Measurements from ENCODE around the gene ANKRD31.
A peak's percentile ranks its signal among the peaks of the same experiment; 100 is the strongest.

The ANKRD31 gene

GRCh38 chr5:75059912-75060545 is 176.6 kb downstream of the ANKRD31 start:
- Histone ChIP-seq H3K36me3 (ENCODE audit: control insufficient read depth, insufficient read depth, low read length) (no peaks in the 10 kb centered on the region), H3K27me3 (replicated peaks; ENCODE audit: control insufficient read depth, insufficient read depth, low read length) (peaks cover 1% of the 10 kb centered on the region)

GRCh38 chr5:75058986-75059535 is 177.6 kb downstream of the ANKRD31 start:
- no peak for DNase-seq (ENCODE audit: extremely low read depth, insufficient read length)
- H3K4me3 ChIP-seq (replicated peaks; ENCODE audit: low read depth, low read length): no peak overlapping the region
- no peaks in the 10 kb centered on the region for H3K36me3 ChIP-seq (ENCODE audit: control insufficient read depth, insufficient read depth, low read length)
- TF ChIP-seq CTCF (IDR thresholded peaks at IDR 0.05; ENCODE audit: insufficient read depth, low read length, poor library complexity, severe bottlenecking): no peak
- peaks cover 1% of the 10 kb centered on the region for H3K27me3 ChIP-seq (replicated peaks; ENCODE audit: control insufficient read depth, insufficient read depth, low read length)

More at GRCh38 chr5:75059912-75060545, 176.6 kb downstream of the ANKRD31 start:
- H3K4me3 ChIP-seq (replicated peaks; ENCODE audit: low read depth, low read length): no peak overlapping the region
- TF ChIP-seq CTCF (IDR thresholded peaks at IDR 0.05; ENCODE audit: insufficient read depth, low read length, poor library complexity, severe bottlenecking): no peak
- no peak for DNase-seq (ENCODE audit: extremely low read depth, insufficient read length)

- no peak overlapping the region for H3K4me3 ChIP-seq (replicated peaks; ENCODE audit: low read depth, low read length)
- DNase-seq (ENCODE audit: extremely low read depth, insufficient read length): no peak
- no peak for TF ChIP-seq CTCF (IDR thresholded peaks at IDR 0.05; ENCODE audit: insufficient read depth, low read length, poor library complexity, severe bottlenecking)
- H3K27me3 ChIP-seq (replicated peaks; ENCODE audit: control insufficient read depth, insufficient read depth, low read length): peaks cover 1% of the 10 kb centered on the region
- H3K36me3 ChIP-seq (ENCODE audit: control insufficient read depth, insufficient read depth, low read length): no peaks in the 10 kb centered on the region
Observed at GRCh38 chr5:75057561-75057960, 179.1 kb downstream of the ANKRD31 start.

DNA sequence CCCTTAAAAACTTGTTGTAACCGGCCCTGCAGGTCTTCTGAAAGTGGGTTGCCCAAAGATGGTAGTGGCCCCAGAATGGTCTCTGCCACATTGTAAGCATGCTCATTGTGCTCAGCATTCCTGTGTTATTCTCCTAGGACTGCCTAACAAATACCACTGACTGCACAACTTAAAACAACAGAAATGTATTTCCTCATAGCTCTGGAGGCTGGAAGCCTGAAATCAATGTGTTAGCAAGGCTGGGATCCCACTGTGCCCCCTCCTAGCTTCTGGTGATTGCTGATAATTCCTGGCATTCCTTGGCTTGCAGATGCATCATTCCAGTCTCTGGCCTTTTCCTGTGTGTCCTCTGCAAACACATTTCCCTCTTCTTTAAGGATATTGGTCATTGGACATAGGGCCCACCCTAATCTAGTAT is 180.9 kb downstream of the ANKRD31 start:
- Histone ChIP-seq H3K27me3 (replicated peaks; ENCODE audit: control insufficient read depth, insufficient read depth, low read length) (peaks cover 1% of the 10 kb centered on the region), H3K36me3 (ENCODE audit: control insufficient read depth, insufficient read depth, low read length) (no peaks in the 10 kb centered on the region), H3K4me3 (replicated peaks; ENCODE audit: low read depth, low read length) (no peak overlapping the region)
- DNase-seq (ENCODE audit: extremely low read depth, insufficient read length): no peak
- TF ChIP-seq CTCF (IDR thresholded peaks at IDR 0.05; ENCODE audit: insufficient read depth, low read length, poor library complexity, severe bottlenecking): no peak

GRCh38 chr5:75054134-75054930 is 182.3 kb downstream of the ANKRD31 start:
- DNase-seq (ENCODE audit: extremely low read depth, insufficient read length): no peak
- H3K27me3 ChIP-seq (replicated peaks; ENCODE audit: control insufficient read depth, insufficient read depth, low read length): peaks cover 1% of the 10 kb centered on the region
- H3K36me3 ChIP-seq (ENCODE audit: control insufficient read depth, insufficient read depth, low read length): no peaks in the 10 kb centered on the region
- H3K4me3 ChIP-seq (replicated peaks; ENCODE audit: low read depth, low read length): peak overlapping the region; percentile 66
- TF ChIP-seq CTCF (IDR thresholded peaks at IDR 0.05; ENCODE audit: insufficient read depth, low read length, poor library complexity, severe bottlenecking): no peak
